NCI-H187 treated with DMSO at 0.1 percent for 48 hours (cell line): Measurements from ENCODE around the gene CDON.
"Not testable (repeated sequence)": the region's sequence is repeated elsewhere in the genome, so short reads cannot be mapped to it uniquely, and the experiment has no call there.

ENCODE experiments used
- DNase-seq: peaks from one replicate; lab custom pipeline; 2025; lab: John Stamatoyannopoulos, UW

Gene CDON

GRCh38 chr11:125924384-125925007, 138.2 kb downstream of the CDON start:
- no peak for DNase-seq

GRCh38 chr11:125923633-125924032, 139.0 kb downstream of the CDON start:
- no peak for DNase-seq

GRCh38 chr11:125923012-125923579, 139.6 kb downstream of the CDON start:
- DNase-seq, result no peak

- no peak for DNase-seq
Observed at GRCh38 chr11:125922156-125922555, 140.5 kb downstream of the CDON start.

DNA sequence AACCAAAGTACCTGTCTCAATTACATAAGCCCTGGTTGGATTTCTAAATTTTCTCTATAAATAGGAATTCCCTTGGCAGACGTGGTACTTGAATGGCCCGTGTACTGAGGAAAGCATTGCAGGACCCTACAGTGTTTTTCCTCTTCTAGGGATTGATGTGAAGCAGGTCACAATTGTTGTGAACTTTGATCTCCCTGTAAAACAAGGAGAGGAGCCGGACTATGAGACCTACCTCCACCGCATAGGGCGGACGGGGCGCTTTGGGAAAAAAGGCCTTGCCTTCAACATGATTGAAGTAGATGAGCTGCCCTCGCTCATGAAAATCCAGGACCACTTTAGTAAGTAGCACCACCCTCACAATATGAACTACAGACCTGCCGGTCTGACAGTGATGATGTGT, 141.6 kb downstream of the CDON start:
- no peak for DNase-seq

GRCh38 chr11:125918140-125918840, 144.4 kb downstream of the CDON start:
- DNase-seq, result no peak

GRCh38 chr11:125916683-125917347, 145.9 kb downstream of the CDON start:
- no peak for DNase-seq

- not testable (repeated sequence) for DNase-seq
Observed at GRCh38 chr11:125914601-125915000, 148.1 kb downstream of the CDON start.

DNA sequence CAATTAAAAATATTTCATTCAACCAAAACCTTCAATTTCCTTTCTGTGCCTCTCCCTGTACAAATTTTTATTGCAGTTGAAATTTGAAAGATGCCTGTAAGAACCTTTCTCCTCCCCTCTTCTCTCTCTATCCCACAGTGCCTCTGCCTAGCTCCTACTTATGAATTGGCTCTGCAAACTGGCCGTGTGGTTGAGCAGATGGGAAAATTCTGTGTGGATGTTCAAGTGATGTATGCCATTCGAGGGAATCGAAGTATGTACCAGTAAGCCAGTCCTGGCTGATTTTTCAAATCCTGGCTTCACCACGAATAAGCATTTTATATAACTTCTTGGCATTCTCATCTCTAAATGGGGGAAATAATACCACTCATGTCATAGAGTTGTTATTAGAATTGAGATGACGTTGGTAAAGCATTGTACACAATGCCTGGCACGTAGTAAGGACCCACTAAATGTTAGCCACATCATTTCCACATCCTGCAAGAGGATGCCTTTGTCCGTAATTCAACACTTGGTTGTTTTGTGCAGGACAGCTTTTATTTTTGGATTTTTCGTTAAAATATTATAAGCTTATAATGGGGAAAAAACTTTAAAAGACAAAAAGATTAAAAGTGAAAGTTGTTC, 152.3 kb downstream of the CDON start:
- DNase-seq, result no peak
